ENCODE results near the gene LITAFD.
"Not testable (repeated sequence)": the region's sequence is repeated elsewhere in the genome, so short reads cannot be mapped to it uniquely, and the experiment has no call there.

The LITAFD gene

DNA sequence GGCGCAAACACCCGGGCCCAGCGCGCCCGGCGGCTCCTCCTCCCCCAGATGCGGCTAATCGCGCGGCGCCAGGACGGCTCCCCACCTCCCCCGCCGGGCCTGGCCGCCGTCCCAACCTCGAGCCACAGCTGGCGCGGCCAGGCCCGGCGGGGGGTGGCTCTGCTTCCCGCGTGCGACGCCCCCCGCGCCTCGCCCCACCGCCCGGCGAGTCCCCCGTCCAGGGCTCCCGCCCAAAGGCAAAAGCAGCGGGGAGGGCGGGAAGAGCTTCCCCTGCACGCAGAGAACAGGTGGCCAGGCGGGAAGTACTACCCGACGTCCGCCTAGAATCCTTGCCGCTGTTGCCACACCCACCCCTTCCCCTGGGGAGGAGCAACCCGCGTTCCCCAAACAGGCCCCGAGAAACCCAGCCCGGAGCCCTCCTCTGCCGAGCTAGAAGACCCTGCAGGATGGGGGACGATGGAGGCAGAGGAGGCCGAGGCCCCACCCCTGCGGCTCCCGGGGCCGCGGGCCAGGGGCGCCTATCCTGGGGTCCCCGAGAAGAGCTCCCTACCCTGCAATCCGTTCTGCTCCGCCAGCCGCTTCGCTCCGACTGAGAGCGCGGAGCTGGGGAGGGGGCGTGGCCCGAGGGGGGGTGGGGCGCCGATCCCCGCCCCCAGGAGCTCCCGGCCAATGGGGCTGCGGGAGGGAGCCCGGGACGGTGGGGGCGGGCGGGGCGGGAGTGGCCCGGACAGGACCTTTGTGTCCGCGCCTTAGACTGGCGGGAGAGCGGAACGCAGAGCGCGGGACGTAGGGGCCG is 13.5 kb upstream of the LITAFD start, which contains the start of gene CARHSP1:
Gene CARHSP1 (minus strand): TSS at position 591 of the 796 bp plus-strand sequence. CDS start 9,678 bp downstream, outside the sequence.
- in situ Hi-C loops (cut with MboI; ENCODE audit: low pct_unique_long_range_greater_than_20kb, low sequenced_read_pairs), result no loop called here
- peak; percentile 94 for DNase-seq

DNA sequence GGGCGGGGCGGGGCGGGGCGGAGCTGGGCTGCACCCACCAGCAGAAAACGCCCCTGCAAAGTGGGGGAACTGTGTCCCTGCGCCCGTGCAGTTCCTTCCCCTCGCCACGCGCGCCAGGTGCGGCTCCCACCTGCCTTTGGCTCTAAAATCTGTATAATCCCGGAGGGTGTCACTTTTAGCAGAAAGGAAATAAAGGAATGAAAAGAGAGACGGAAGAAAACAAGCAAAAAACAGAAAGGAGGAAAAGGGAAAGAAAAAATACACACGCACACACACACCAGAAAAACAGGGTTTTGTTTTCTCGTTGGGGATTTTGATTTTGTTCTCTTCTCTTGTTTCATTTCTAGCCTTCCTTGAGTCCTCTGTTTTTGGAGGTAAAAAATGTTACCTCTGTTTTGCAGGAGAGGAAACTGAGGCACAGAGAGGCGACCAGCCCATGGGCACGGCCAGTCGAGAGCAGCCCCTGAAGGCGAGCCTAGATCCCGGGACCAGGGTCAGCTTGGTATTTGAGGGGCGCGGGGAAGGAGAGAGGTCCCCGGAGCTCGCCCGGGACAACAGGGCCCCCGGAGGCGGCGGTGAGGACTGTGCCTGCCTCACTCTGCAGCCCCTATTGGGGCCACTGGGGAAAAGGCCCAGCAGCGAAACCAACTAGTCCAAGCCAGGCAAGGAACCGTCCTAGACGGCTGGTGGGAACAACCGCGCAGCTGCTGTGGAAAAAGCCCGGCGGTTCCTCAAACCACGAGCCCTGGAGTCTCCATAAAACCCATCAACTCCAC is 12.8 kb upstream of the LITAFD start:
- peak; percentile 35 for DNase-seq
- in situ Hi-C loops (cut with MboI; ENCODE audit: low pct_unique_long_range_greater_than_20kb, low sequenced_read_pairs), result no loop called here

DNA sequence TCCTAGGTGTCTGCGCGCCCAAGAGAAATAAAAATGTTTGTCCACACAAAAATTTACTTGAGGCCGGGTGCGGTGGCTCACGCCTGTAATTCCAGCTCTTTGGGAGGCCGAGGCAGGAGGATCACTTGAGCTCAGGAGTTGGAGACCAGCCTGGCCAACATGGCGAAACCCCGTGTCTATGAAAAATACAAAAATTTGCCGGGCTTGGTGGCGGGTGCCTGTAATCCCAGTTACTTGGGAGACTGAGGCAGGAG is 12.2 kb upstream of the LITAFD start:
- in situ Hi-C loops (cut with MboI; ENCODE audit: low pct_unique_long_range_greater_than_20kb, low sequenced_read_pairs), result not testable (repeated sequence)

DNA sequence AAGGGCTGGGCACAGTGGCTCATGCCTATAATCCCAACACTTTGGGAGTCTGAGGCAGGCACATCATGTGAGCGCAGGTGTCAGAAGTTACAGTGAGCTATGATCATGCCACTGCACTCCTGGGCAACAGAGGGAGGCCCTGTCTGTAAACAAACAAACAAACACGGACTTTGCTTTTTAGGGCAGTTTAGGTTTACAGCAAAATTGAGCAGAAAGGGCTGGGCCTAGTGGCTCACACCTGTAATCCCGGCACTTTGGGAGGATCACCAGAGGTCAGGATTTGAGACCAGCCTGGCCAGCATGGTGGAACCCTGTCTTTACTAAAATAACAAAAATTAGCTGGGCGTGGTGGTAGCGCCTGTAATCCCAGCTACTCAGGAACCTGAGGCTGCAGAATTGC is 10.1 kb upstream of the LITAFD start:
- in situ Hi-C loops (cut with MboI; ENCODE audit: low pct_unique_long_range_greater_than_20kb, low sequenced_read_pairs), result no loop called here
- no peak for DNase-seq

More for the DNA sequence above, 12.2 kb upstream of the LITAFD start:
- not testable (repeated sequence) for DNase-seq

DNA sequence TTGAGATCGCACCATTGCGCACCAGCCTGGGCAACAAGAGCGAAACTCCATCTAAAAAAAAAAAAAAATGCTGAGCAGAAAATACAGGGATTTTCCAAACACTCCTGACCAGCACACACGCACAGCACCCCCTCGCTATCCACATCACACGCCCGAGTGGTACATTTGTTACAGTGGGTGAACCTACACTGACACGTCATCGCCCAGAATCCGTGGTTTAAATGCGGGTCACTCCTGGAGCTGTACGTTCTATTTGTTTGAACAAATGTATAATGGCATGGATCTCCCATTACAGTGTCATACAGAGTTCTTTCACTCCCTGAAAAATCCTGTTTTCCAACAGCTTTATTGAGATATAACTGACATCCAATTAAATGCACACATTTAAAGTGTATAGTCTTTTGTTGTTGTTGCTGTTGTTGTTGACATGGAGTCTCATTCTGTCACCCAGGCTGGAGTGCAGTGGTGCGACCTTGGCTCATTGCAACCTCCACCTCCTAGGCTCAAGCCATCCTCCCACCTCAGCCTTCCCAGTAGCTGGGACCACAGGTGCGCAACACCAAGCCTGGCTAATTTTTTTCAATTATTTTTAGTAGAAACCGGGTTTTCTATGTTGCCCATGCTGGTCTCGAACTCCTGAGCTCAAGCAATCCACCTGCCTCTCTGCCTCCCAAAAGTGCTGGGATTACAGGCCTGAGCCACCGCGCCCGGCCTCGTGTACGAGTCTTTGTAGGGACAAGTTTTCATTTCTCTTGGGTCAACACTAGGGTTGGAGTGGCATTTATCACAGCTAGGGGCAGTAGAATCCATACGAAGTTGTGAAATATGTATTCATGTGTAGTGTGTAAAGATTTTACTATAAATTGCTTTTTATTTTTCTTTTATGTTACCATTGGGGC is 8.9 kb upstream of the LITAFD start:
- DNase-seq, result no peak
- in situ Hi-C loops (cut with MboI; ENCODE audit: low pct_unique_long_range_greater_than_20kb, low sequenced_read_pairs), result no loop called here

DNA sequence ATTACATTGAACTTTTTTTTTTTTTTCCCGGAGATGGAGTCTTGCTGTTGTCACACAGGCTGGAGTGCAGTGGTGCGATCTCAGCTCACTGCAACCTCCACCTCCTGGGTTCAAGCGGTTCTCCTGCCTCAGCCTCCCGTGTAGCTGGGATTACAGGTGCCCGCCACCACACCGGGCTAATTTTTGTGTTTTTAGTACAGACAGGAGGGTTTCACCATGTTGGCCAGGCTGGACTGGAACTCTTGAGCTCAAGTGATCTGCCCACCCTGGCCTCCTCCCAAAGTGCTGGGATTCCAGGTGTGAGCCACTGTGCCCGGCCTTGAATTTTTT is 8.3 kb upstream of the LITAFD start:
- in situ Hi-C loops (cut with MboI; ENCODE audit: low pct_unique_long_range_greater_than_20kb, low sequenced_read_pairs); DNase-seq: not testable (repeated sequence)

DNA sequence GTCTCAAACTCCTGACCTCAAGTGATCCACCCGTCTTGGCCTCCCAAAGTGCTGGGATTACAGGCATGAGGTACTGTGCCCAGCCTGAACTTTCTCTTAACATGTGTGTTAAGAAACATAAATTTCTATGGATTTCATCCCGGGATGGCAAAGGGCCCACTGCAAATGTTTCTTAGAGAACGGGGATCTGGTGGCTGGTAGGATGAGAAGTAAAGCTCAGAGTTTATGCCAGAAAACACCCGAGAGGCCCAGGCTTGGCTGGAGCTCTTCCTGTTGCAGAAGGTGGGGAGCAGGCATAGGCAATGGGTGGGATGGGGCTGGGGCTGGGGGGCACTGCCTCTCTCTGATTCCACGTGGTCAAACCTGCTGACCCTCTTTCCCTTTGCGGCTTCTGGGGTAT is 7.8 kb upstream of the LITAFD start:
- no peak for DNase-seq
- in situ Hi-C loops (cut with MboI; ENCODE audit: low pct_unique_long_range_greater_than_20kb, low sequenced_read_pairs), result no loop called here

DNA sequence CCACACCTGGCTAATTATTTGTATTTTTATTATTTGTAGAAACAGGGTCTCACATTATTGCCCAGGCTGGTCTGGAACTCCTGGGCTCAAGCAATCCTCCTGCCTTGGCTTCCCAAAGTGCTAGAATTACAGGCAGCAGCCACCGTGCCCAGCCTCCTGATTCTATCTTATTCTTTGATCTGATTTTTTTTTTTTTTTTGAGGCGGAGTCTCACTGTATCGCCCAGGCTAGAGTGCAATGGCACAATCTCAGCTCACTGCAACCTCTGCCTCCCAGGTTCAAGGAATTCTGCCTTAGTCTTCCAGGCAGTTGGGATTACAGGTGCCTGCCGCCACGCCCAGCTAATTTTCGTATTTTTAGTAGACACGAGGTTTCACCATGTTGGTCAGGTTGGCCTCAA is 6.8 kb upstream of the LITAFD start:
- in situ Hi-C loops (cut with MboI; ENCODE audit: low pct_unique_long_range_greater_than_20kb, low sequenced_read_pairs), result loop anchor here (25.0 kb wide), 1 partner anchor 213 kb away; the partner anchor contains the start of gene ABAT
- not testable (repeated sequence) for DNase-seq

DNA sequence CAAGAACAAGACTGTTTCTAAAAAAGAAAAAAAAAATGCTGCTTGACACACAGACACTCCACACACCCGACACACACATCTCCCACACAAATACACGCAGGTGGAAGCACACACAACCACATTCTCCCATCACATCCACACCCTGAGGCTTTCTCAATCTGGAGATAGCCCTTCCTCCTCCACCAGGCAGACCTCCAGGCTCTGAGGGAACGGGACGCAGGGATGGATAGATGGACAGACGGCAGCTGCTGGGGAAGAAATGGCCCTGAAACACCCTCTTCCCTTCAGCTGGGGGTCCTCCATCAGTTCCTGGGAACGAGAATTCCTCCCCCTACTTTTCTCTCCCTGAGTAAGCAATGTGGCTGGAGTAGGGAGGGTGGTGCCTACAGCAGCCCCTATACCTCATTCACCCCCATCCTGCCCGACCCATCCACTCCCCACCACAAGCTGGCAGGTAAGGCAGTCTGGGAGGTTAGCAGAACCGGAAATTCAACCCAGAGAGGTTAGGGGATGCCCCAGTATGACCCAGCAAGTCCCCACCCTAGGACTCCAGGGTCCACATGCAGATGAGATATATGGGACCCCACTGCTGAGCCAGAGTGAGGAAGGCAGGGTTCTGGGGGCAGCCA is 4.1 kb upstream of the LITAFD start:
- DNase-seq, result no peak
- in situ Hi-C loops (cut with MboI; ENCODE audit: low pct_unique_long_range_greater_than_20kb, low sequenced_read_pairs), result loop anchor here (25.0 kb wide), 1 partner anchor 216 kb away; the partner anchor contains the start of gene ABAT

DNA sequence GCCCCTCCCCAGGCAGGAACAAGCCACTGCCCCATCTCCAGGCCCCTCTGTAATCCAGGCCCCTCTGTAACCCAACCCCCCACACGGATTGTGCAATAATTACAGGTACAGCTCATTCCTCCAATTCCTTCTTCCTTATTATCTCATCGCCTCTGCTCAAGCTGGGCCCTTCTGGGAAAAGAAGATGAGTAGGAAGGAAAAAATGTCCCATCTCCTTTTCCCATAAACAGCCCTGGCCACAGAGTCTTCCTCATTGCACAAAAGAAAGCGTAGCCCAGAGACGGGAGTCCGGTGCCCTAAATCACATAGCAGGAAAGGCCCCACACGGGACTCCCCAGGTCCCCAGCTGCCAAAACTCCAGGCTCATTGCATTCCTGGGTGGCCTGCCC is 3.6 kb upstream of the LITAFD start:
- DNase-seq, result no peak
- in situ Hi-C loops (cut with MboI; ENCODE audit: low pct_unique_long_range_greater_than_20kb, low sequenced_read_pairs), result loop anchor here (25.0 kb wide), 1 partner anchor 216 kb away; the partner anchor contains the start of gene ABAT

DNA sequence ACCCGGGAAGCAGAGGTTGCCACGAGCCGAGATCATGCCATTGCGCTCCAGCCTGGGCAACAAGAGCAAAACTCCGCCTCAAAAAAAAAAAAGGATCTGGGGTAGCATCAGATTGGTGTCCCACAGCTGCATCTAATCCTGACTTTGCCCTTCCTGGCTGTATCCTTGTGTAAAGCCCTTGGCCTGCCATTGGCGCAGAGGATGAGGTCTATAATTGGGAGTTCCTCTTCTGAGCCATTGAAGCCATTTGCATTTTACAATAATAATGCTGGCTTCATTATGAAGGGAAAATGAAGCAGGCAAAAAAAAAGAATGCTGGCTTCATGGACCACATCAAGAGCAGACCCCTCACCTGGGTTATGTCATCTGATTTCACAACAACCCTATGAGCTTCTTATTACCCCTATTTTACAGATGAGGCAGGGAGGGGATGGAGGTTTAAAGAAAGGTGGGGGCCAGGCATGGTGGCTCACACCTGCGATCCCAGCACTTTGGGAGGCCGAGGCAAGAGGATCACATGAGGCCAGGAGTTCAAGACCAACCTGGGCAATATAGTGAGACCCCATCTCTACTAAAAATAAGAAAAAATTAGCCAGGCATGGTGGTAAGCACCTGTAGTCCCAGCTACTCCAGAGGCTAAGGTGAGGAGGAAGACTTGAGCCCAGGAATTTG is 1.2 kb upstream of the LITAFD start:
- DNase-seq, result no peak
- in situ Hi-C loops (cut with MboI; ENCODE audit: low pct_unique_long_range_greater_than_20kb, low sequenced_read_pairs), result loop anchor here (25.0 kb wide), 1 partner anchor 219 kb away; the partner anchor contains the start of gene ABAT

DNA sequence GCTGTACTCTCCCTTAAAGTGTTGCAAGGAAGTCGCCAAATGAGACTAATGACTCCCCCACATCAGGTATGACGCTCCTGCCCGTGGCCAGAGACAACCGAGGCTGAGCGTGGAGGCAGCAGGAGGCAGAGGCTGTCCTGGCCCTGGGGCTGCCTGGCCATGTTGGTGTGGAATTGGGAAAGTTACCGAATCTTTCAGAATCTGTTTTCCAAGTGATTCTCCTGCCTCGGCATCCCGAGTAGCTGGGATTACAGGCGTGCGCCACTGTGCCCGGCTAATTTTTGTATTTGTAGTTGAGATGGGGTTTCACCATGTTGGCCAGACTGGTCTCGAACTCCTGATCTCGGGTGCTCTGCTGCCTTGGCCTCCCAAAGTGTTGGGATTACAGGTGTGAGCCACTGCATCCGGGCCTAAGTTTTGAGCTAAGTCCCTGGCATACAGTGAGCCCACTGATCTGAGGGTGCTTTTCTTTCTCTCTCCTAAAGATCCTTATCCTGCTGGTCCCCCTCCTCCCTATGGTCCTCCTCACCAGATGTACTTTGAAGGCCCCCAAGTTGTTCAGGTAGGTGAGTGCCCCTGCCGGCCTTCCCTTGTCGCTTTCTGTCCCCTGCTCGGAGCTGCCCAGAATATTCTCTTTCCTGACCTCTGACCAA is 700 bp downstream of the LITAFD start:
- in situ Hi-C loops (cut with MboI; ENCODE audit: low pct_unique_long_range_greater_than_20kb, low sequenced_read_pairs), result loop anchor here (25.0 kb wide), 1 partner anchor 221 kb away; the partner anchor contains the start of gene ABAT
- DNase-seq, result no peak

DNA sequence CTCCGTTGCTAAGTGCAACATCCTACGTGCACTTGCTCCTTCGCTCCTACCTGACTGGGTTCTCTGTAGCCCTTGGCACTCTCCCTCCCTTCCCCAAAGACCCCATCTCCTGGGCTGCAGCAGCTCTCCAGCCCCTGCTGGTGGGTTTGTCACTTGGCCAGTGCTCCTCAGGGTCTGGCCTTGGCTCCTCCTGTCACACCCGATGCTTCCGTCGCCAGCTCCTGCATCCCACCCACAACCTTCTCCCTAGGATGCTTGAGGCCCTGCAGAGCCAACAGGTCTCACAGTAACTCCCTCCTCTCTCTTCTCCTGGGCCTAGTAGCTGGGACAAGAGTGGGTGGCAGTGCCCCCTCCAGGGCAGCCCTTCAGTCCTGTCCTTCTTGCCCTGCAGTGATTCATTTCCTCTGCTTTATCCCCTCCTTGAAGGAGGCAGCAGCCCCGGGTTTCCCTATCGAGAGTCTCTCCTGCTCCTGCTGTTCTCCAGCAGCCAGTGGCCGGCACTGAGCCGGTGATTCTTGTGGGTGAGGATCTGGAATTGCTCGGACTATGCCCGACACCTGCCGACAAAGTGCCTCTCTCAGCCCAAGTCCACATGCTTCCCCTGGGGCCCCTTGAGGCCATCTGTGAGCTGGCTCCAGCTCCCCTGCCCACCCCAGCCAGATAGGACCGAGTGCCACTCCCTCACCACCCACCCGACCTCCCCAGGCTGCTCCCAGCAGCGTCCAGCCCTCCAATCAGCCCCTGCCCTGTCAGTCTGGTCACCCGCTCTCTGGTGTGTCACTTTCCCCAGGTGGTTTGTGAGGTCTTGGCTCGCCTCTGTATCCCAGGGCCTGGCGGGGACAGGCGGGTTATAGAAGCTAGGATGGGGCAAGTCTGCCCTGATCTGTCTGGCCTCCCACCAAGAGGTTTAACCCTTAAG is 3.8 kb downstream of the LITAFD start:
- in situ Hi-C loops (cut with MboI; ENCODE audit: low pct_unique_long_range_greater_than_20kb, low sequenced_read_pairs), result loop anchor here (25.0 kb wide), 1 partner anchor 224 kb away; the partner anchor contains the start of gene ABAT
- DNase-seq, result no peak

DNA sequence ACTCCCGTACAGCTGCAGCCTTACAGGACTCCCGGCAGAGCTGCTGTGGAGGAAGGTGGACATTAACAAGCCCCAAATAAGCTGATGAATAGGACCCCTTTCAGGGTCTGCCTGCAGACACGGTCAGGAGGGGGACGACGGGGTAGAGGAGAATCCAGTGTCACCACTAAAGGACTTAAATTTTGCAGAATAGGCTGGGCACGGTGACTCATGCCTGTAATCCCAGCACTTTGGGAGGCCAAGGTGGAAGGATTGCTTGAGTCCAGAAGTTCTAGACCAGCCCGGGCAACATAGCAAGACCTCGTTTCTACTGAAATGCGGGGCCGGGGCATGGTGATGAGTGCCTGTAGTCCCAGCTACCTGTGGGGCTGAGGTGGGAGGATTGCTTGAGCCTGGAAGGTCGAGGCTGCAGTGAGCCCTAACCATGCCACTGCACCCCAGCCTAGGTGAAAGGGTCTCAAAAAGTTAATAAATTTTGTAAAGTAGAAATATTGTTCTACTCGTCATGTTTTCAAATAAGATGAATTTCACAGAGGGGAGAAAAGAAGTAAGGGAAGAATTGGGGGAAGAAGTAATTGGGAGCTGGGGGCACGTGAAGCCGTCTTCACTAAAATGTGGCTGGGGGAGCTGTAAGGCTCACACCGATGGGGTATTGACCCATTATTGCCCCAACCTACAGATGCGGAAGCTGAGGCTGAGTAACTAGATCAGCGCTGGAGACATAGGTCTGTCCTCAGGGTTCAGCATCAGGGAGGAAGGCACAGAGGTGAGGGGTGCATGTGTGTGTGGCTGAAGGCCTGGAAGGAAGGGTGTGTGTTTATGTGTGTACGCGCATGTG is 4.7 kb downstream of the LITAFD start:
- no peak for DNase-seq

DNA sequence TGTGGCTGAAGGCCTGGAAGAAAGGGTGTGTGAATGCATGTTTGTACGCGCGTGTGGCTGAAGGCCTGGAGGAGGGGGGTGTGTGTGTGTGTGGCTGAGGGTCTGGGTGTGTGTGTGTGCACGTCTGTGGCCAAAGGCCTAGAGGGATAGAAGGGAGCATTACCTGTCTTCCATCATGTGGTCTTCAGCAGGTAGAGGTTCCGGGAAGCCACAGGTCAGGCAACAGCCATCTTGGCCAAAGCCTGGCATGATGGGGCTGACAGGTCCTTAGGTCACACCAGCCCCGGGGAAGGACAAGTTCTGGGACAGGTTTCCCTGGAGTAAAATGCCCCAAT is 5.2 kb downstream of the LITAFD start:
- no peak for DNase-seq

More for the DNA sequence above, 4.7 kb downstream of the LITAFD start:
- in situ Hi-C loops (cut with MboI; ENCODE audit: low pct_unique_long_range_greater_than_20kb, low sequenced_read_pairs), result loop anchor here (25.0 kb wide), 1 partner anchor 225 kb away; the partner anchor contains the start of gene ABAT

More for the DNA sequence above, 5.2 kb downstream of the LITAFD start:
- in situ Hi-C loops (cut with MboI; ENCODE audit: low pct_unique_long_range_greater_than_20kb, low sequenced_read_pairs), result loop anchor here (25.0 kb wide), 1 partner anchor 225 kb away; the partner anchor contains the start of gene ABAT

Data from KBM-7 (cell line).